Naive thymus-derived CD8-positive, alpha-beta T cell (primary cell): Measurements from ENCODE around the gene C11orf16. TPM values are rescaled to one million over a fixed set of nuclear protein-coding genes. Genes with fewer than 3 reads are reported as not detected.
A peak's percentile ranks its signal among the peaks of the same experiment; 100 is the strongest.
"Not testable (repeated sequence)": the region's sequence is repeated elsewhere in the genome, so short reads cannot be mapped to it uniquely, and the experiment has no call there.

Experiments
- ATAC-seq, 2 donors: fragments of 150-1000 bp; cut with Tn5 transposase in 1 of 2; sonication (Bioruptor Pico), chemical (Tn5 transposase) in 1 of 2; 1 replicate in 1 of 2; 2 replicates in 1 of 2; pipeline ENCODE4 v1.10.0; 2021; ENCODE audit warnings: mild to moderate bottlenecking in 2 of 2, moderate library complexity in 2 of 2
- POLR2A ChIA-PET: fragments of 350-600 bp; sonication (Branson Sonifier 250); formaldehyde crosslinking; loops from one replicate; lab custom pipeline; 2021; ENCODE audit warnings: antibody characterized with exemption; lab: Charles Lee
- DNase-seq, 10 donors: peaks; one replicate each; pipeline versions ENCODE4 v3.0.0 to v3.0.0-alpha.2; 2020 to 2022
- H3K27ac Mint-ChIP-seq, 10 donors: one replicate each; pipeline ENCODE4 v1.8.0; 2020 to 2022; ENCODE audit warnings: mild to moderate bottlenecking in 10 of 10, mixed read lengths in 10 of 10, moderate library complexity in 4 of 10, inconsistent platforms in 1 of 10
- H3K27me3 Mint-ChIP-seq, 5 donors: one replicate each; pipeline ENCODE4 v1.8.0; 2021 to 2022; ENCODE audit warnings: mixed read lengths in 5 of 5
- H3K36me3 Mint-ChIP-seq, 3 donors: one replicate each; pipeline ENCODE4 v1.8.0; 2020 to 2022; ENCODE audit warnings: mixed read lengths in 3 of 3, mild to moderate bottlenecking in 2 of 3, inconsistent platforms in 1 of 3
- H3K4me1 Mint-ChIP-seq, 4 donors: one replicate each; pipeline ENCODE4 v1.8.0; 2021 to 2022; ENCODE audit warnings: mixed read lengths in 4 of 4
- H3K4me3 Mint-ChIP-seq, 10 donors: one replicate each; pipeline ENCODE4 v1.8.0; 2020 to 2022; ENCODE audit warnings: mild to moderate bottlenecking in 10 of 10, mixed read lengths in 10 of 10, moderate library complexity in 6 of 10, inconsistent platforms in 1 of 10
- H3K9me3 Mint-ChIP-seq, 9 donors: one replicate each; pipeline ENCODE4 v1.8.0; 2020 to 2022; ENCODE audit warnings: mixed read lengths in 9 of 9, mild to moderate bottlenecking in 3 of 9, inconsistent platforms in 1 of 9, moderate library complexity in 1 of 9
- polyA plus RNA-seq, 3 donors: library from polyadenylated mRNA; unstranded; fragments of 300-500 nt; fragmentation: Illumina TruSeq; gene quantifications; one replicate each; pipeline ENCODE4 v1.2.3, GENCODE V29; 2021
- total RNA-seq, 8 experiments: library from RNA in 2 of 8; stranded (reverse) in 2 of 8; gene quantifications; one replicate each; pipeline ENCODE4 v1.2.3 and lab custom pipeline; 2021 to 2026

The C11orf16 gene, protein sequence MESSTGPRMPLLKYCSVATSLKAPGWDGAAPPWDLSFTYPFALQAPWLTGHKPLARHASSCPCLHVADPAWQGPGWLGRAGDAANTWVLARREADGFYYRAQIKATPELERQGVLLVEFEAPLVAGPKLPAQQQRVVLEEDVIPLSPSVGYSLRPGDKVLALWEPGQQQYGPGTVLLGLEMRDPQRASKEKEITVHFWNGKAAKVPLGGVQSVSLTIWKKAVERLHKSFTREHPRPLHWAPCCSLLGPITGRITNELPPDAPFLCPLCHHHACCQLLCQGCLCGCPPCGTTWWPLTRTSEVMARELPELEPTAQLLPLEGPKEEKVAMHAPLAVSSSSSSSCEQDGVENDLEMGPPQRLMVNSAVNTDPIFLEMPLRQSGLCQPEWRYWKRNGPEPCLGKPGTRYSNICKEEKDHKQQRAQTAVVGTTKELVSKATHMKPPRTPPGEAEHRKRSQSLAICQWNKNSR
- not detected for total RNA-seq
- under 1 TPM in 1 of 3 donors, not detected in 2; 0.09 TPM for polyA plus RNA-seq
- total RNA-seq (lab: John Stamatoyannopoulos, UW), result 0 to 0.09 (median 0) reads per million in 6 experiments

DNA sequence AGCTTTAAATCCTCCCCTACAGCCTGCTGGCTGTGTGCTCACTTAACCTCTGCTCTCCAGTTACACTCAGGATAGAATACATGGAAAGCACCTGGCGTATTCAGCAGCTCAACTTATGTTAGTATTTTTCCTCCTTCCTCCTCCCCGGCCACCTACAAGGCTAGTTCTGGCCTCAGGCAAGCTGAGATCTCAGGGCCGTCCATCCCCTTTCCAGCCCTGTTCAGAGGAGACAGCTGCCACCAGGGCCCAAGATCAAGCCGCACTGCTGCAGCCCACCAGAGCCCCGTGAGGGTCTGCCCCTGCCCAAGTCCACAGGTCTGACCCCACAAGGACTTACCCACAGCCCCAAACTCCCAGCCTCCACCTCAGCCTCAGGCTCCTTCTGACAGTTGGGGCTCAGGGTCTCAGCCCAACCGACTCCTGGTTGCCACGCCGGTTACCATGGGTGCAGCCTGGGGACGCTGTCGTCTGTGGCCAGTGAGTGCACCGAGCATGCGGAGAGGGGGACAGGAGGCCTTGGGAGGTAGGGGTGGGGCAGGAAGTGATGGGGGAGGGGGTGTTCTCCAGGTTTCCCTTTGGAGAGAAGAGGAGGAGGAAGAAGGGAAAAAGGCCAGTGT lies at the start of gene C11orf16:
Gene C11orf16, minus strand, starts transcription at position 384 of the 617 bp plus-strand sequence. CDS start 639 bp downstream, outside the sequence.
- ATAC-seq (no peak), DNase-seq (no peak)
- Mint-ChIP-seq H3K4me1 (no peaks in the 10 kb centered on the region), H3K36me3 (no peaks in the 10 kb centered on the region), H3K4me3 (no peak within 1 kb of the TSS), H3K9me3 (no peaks in the 10 kb centered on the region), H3K27ac (peak within 1 kb of the TSS in 1 of 10 donors; percentile 65), H3K27me3 (no peaks in the 10 kb centered on the region)
- POLR2A ChIA-PET, result no interaction called here

DNA sequence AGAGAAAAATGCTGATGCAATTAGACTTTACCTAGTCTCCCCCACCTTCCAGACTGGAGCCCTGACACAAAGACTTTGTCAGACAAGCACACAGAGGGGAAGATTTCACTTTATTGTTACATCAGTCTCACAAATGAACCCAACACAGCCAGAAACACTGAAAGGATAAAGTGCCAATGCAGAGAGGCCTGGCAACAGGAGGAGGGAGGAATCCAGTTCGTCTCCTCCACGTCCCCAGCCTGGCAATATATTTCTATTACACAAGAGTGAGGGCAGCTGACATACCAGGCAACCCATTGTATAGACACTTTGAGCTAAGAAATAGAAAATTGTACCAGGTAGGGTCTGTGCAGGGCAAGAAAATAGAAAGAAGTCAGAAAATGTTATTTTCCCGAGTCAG lies 47.7 kb upstream of the C11orf16 start:
- no peak for ATAC-seq
- Mint-ChIP-seq H3K27me3 (no peaks in the 10 kb centered on the region), H3K9me3 (no peaks in the 10 kb centered on the region), H3K4me1 (no peaks in the 10 kb centered on the region), H3K27ac (no peak overlapping the region), H3K36me3 (no peaks in the 10 kb centered on the region), H3K4me3 (no peak overlapping the region)
- POLR2A ChIA-PET, result no interaction called here
- DNase-seq, result no peak

DNA sequence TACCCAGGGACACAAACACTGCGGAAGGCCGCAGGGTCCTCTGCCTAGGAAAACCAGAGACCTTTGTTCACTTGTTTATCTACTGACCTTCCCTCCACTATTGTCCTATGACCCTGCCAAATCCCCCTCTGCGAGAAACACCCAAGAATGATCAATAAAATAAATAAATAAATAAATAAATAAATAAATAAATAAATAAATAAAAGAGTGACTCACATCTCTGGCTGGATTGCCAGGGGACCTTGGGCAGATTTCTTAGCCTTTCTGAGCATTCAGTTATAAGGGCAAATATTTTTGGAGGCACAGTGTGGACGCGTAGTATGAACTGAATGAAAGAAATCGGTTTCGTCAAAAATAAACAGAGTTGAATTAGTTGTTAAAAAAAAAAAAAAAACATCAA lies 46.6 kb upstream of the C11orf16 start:
- H3K36me3 Mint-ChIP-seq, H3K4me3 Mint-ChIP-seq, H3K9me3 Mint-ChIP-seq, H3K27ac Mint-ChIP-seq, ATAC-seq, DNase-seq, H3K27me3 Mint-ChIP-seq, POLR2A ChIA-PET, H3K4me1 Mint-ChIP-seq: not testable (repeated sequence)

DNA sequence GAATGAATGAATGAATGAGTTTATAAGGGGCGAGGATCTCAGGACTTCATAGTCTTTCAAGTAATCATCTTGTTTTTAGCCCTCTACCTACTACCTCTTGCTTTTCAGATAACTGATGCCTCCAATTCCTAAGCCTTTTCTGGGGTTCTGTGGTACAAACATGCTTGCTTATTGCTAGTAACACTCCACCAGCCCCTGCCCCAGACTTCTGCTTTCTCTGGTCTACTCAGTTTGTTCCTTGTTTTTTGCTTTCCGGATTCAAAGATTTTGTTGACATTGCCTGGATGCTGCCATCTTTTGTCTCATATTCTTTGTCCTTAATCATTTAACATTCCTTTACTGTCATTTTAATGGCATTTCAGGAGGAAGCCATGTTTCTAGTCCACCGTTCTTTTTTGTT lies 40.4 kb upstream of the C11orf16 start:
- H3K4me1 Mint-ChIP-seq, result no peaks in the 10 kb centered on the region
- no peaks in the 10 kb centered on the region for H3K9me3 Mint-ChIP-seq
- DNase-seq (no peak), ATAC-seq (no peak)
- no peaks in the 10 kb centered on the region for H3K27me3 Mint-ChIP-seq
- no peak overlapping the region for H3K4me3 Mint-ChIP-seq
- peak overlapping the region in 1 of 10 donors; percentile 21 for H3K27ac Mint-ChIP-seq
- POLR2A ChIA-PET, result interaction anchor here (0.6 kb wide), 1 partner anchor 298 kb away, joined by 3 read pairs; no protein-coding TSS in a partner anchor
- peaks cover 0 to 14% (median 0%) of the 10 kb centered on the region in 3 donors for H3K36me3 Mint-ChIP-seq

DNA sequence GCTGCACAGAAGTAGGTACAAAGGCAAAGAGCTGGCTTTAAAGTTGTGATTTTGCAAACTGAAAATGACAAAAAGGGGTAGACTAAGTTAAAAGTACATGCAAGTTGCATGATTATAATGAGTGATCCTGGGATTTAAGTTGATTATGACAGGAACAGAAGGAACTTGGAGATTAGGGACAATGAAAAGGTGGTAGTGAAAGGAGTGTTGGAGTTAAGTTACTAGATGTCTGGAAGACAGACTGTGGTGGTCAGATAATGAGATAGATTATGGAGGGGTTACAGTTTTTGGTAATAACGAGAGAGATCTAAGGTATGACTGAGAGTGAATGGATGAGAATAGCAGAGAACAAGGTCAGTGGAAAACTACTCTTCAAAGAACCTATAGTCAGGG lies 39.2 kb upstream of the C11orf16 start:
- Mint-ChIP-seq H3K4me3 (no peak overlapping the region), H3K9me3 (no peaks in the 10 kb centered on the region), H3K27me3 (no peaks in the 10 kb centered on the region), H3K36me3 (peaks cover 0 to 23% (median 0%) of the 10 kb centered on the region in 3 donors), H3K27ac (no peak overlapping the region), H3K4me1 (peaks cover 0 to under 1% (median 0%) of the 10 kb centered on the region in 4 donors)
- ATAC-seq (no peak), DNase-seq (no peak)
- POLR2A ChIA-PET, result interaction anchor here (1.1 kb wide), 2 partner anchors 8 to 11 kb away, joined by 3 to 4 read pairs; partner anchors contain the start of gene TMEM9B

DNA sequence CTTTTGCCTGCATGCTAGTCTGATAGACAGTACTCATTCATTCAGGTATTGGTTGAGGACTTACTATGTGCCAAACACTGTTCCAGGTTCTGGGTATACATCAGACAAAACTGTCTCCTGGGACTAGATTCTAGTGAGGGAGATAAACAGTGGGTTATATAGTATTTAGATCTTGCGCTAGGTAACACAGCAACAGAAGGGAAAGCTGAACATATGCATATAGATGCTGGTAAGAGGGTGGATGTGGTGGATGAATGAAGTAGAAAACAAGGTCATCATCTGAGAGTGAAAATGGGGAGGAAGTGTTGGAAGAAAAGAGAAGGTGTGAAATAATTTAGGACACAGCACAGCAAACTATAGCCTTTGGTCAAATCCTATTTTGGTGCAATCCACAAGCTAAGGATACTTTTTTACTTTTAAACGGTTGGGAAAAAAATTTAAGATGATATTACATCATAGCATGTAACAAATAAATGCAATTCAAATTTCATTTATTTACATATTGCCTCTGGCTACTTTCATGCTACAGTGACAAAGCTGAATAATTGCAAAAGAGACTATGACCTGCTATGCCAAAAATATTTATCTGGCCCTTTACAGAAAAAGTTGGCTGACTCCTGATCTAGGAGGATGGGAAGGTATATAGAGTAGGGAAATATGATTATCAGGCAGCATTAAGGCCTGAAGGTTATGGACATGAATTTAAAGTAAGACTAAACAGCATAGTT lies 38.6 kb upstream of the C11orf16 start:
- no peak for ATAC-seq
- Mint-ChIP-seq H3K27ac (no peak overlapping the region), H3K27me3 (no peaks in the 10 kb centered on the region), H3K4me1 (peaks cover 0 to 2% (median under 1%) of the 10 kb centered on the region in 4 donors), H3K36me3 (peaks cover 0 to 24% (median 0%) of the 10 kb centered on the region in 3 donors), H3K4me3 (no peak overlapping the region), H3K9me3 (no peaks in the 10 kb centered on the region)
- DNase-seq, result no peak
- POLR2A ChIA-PET, result interaction anchor here (1.1 kb wide), 2 partner anchors 8 to 10 kb away, joined by 3 to 4 read pairs; partner anchors contain the start of gene TMEM9B

DNA sequence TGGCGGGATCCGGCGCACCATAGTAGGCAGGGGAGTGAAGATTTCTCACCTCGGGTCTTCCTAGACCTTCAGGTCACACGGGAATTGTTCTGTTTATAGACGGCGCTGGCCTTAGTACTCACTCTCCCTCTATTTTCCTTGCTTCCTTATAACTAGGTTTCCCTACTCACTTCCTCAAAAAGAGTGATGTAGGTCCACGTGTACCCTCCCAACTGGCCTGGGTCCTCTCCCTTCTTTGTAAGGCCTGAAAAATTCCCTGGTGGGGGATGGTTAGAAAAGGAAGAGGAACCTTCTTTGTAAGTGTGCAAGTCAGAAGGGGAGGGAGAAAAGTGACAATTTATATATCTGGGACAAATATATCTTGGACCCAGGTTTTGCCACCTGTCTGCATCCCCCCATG lies 34.4 kb upstream of the C11orf16 start:
- peaks cover 12 to 27% (median 26%) of the 10 kb centered on the region in 4 donors for H3K4me1 Mint-ChIP-seq
- peak overlapping the region in 4 of 10 donors; percentile 7 to 70 (median 32) for H3K27ac Mint-ChIP-seq
- H3K36me3 Mint-ChIP-seq, result peaks cover 0 to 20% (median 0%) of the 10 kb centered on the region in 3 donors
- H3K27me3 Mint-ChIP-seq, result no peaks in the 10 kb centered on the region
- ATAC-seq (no peak), DNase-seq (no peak)
- POLR2A ChIA-PET, result interaction anchor here (0.7 kb wide), 1 partner anchor 53 kb away, joined by 3 read pairs; no protein-coding TSS in a partner anchor
- H3K4me3 Mint-ChIP-seq, result no peak overlapping the region
- no peaks in the 10 kb centered on the region for H3K9me3 Mint-ChIP-seq

DNA sequence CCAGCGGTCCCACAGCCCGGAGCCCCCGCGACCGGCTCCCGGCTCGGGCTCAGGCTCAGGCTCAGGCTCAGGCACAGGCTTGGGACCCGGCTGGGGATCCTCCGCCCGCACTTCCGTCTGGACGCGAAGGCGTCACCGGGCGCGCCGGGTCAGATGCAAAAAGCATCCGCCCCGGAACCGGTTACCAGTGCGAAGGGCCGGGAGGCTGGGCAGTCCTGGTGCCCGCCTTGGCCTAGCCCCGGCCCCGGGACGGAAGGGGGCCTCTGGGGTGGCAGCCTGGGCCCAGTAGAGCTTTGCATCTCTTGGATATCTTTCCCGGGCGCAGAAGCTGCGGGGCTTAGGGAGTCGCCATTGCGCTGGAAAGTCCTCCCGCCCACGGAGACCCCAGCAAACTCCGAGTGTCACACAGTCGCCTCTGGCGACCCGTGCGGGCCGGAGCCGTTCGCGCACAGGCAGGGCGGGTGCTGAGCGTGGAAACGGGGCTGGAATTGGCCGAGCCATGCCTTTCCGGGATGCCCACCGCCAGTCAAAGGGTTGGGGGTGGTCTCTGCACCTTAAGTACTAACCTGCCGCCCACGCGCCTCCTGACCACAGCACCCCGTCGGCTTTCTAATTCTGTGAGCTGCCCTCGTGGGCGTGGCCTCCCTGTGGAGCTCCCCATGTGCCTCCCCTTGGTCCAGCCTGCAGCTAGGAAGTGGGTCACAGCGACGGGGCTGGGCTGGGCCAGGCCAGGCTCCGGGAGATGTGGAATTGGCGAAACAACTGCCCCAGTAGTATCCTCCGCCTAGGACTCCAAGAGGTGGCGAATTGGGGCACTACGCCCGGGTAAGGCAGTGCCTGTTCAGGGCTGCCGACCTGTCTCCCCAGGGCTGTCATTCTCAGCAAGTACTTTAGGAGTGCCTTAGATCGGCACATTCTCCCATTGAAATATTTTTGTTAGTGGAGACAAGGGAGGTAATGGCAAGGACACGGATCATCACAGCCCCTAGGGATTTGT lies 31.9 kb upstream of the C11orf16 start, which contains the start of gene TMEM9B:
Gene TMEM9B, minus strand, starts transcription at position 119 of the 997 bp plus-strand sequence. CDS start 129 bp downstream, outside the sequence.
- peak within 1 kb of the TSS; percentile 94 to 100 (median 98) for H3K4me3 Mint-ChIP-seq
- no peaks in the 10 kb centered on the region for H3K9me3 Mint-ChIP-seq
- DNase-seq, result peak; percentile 50 to 84 (median 71)
- H3K4me1 Mint-ChIP-seq, result peaks cover 16 to 43% (median 37%) of the 10 kb centered on the region in 4 donors
- peaks cover 0 to 16% (median 0%) of the 10 kb centered on the region in 3 donors for H3K36me3 Mint-ChIP-seq
- peak within 1 kb of the TSS; percentile 97 to 99 (median 98) for H3K27ac Mint-ChIP-seq
- POLR2A ChIA-PET, result interaction anchor here (0.6 to 2.3 kb wide), 16 partner anchors 8 to 1492 kb away, joined by 3 to 23 read pairs (median 3); partner anchors contain the start of genes AKIP1, EIF3F, NRIP3 and RPL27A
- H3K27me3 Mint-ChIP-seq, result no peaks in the 10 kb centered on the region
- peak; percentile 66 to 82 for ATAC-seq

DNA sequence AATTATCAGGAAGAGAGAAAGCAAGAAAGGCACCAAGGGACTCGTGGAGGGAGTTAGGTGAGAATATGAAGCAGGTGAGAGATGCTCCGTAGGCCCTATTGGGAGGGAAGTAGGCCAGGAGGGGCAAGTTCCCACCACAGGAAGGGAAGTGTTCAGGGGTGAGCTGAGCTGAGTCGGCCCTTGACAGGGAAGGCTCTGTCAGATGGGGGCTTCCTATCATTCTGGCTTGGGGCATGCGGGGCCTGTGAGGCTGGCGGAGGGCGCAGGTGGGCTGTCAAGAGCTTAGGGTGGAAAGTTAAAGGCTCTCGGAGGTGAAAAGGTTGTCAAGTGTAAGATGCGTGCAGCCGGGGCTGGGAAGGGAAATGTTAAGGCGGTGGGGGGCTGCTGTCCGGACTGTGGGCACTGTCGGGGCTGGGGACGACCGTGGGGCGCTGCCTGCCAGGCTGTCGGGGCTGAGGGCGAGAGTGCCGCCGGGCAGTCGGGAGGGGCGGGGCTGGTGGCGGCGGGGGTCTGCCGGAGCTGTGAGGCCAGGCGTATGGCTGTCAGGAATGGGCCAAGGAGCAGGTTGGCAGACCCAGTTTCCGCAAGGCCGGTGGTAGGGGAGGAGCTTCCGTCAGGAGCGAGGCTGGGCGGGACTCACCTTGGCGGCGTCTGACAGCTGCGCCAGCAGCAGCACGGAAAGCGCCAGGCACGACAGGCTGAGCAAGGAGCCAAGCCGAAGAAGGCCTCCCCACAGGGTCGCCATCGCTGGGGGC lies 31.0 kb upstream of the C11orf16 start:
- H3K27me3 Mint-ChIP-seq, result no peaks in the 10 kb centered on the region
- H3K4me3 Mint-ChIP-seq, result peak overlapping the region; percentile 94 to 100 (median 98)
- H3K36me3 Mint-ChIP-seq, result peaks cover 0 to 17% (median 0%) of the 10 kb centered on the region in 3 donors
- ATAC-seq (peak; percentile 81 to 83), DNase-seq (peak; percentile 57 to 86 (median 73))
- POLR2A ChIA-PET, result interaction anchor here (0.6 to 2.3 kb wide), 15 partner anchors 9 to 977 kb away, joined by 3 to 23 read pairs (median 3); partner anchors contain the start of genes AKIP1, EIF3F, NRIP3 and RPL27A
- no peaks in the 10 kb centered on the region for H3K9me3 Mint-ChIP-seq
- H3K4me1 Mint-ChIP-seq, result peaks cover 16 to 49% (median 40%) of the 10 kb centered on the region in 4 donors
- H3K27ac Mint-ChIP-seq, result peak overlapping the region; percentile 97 to 99 (median 98)

DNA sequence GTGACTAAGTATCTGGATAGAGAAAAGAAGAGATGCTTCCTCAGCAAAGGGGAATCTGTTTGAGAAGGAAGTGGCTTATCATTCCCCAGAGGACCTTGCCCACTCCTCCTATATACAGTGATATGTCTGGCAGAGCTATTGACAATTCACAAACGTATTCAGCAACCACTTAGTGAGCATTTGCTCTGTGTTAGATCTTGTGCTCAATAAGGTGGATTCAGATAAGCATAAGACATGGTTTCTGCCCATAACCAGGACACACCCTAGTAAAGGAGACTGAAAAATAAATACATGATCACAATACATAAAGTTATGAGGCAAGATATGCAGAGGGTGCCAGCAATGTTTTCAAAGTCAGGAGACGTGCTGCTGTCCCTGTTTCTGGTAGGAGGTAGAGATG lies 30.1 kb upstream of the C11orf16 start:
- Mint-ChIP-seq H3K27ac (peak overlapping the region; percentile 79 to 99 (median 98)), H3K36me3 (peaks cover 0 to 17% (median 0%) of the 10 kb centered on the region in 3 donors), H3K9me3 (no peaks in the 10 kb centered on the region), H3K4me1 (peaks cover 16 to 51% (median 40%) of the 10 kb centered on the region in 4 donors), H3K27me3 (no peaks in the 10 kb centered on the region), H3K4me3 (peak overlapping the region; percentile 85 to 100 (median 98))
- POLR2A ChIA-PET, result interaction anchor here (2.1 to 2.3 kb wide), 3 partner anchors 52 to 280 kb away, joined by 7 to 23 read pairs (median 20); partner anchors contain the start of genes AKIP1, RPL27A and TRIM66
- DNase-seq (no peak), ATAC-seq (no peak)
